Endothelial cell of umbilical vein (primary cell): ENCODE data around the gene LDLRAD4. TPM values are rescaled to one million over a fixed set of nuclear protein-coding genes. Genes with fewer than 3 reads are reported as not detected.

ENCODE experiments used
- BruUV-seq: library from RNA; stranded (reverse); fragments of 400-500 nt; replicated peaks from 2 replicates; lab custom pipeline; 2021; lab: Mats Ljungman, UMichigan
- CTCF ChIA-PET: fragments of 300-600, 350-600 bp; sonication (Branson Sonifier 250); formaldehyde crosslinking; loops from one replicate; lab custom pipeline; 2021; ENCODE audit warnings: antibody characterized with exemption, inconsistent platforms; lab: Charles Lee
- POLR2A ChIA-PET: fragments of 300-600, 350-600 bp; sonication (Branson Sonifier 250); formaldehyde crosslinking; loops from one replicate; lab custom pipeline; 2021; ENCODE audit warnings: antibody characterized with exemption, inconsistent platforms; lab: Charles Lee
- DNase-seq: peaks from one replicate; pipeline ENCODE4 v3.0.0-alpha.2; 2011; ENCODE audit warnings: low read depth, low spot score
- FAIRE-seq: peaks from 2 replicates; lab custom pipeline; 2011; peaks lifted over from hg19 to GRCh38; lab: Jason Lieb, UNC
- H2AFZ ChIP-seq: 2 replicates; pipeline ENCODE4 v1.6.0; 2012; ENCODE audit warnings: low read depth, low read length, control low read depth, inconsistent platforms
- H3K27ac ChIP-seq: 2 replicates; pipeline ENCODE4 v1.5.1; 2011; ENCODE audit warnings: low read depth, mild to moderate bottlenecking, control low read depth, low read length, moderate library complexity; ENCODE audit not compliant: insufficient read depth
- H3K27me3 ChIP-seq, 2 experiments: 2 replicates each; pipeline versions ENCODE4 v1.6.0 to v1.6.1; 2011; ENCODE audit warnings: low read length in 2 of 2, mixed read lengths in 1 of 2; ENCODE audit not compliant: control insufficient read depth in 2 of 2, insufficient read depth in 2 of 2
- H3K36me3 ChIP-seq, 2 experiments: 2 replicates in 1 of 2; 3 replicates in 1 of 2; pipeline ENCODE4 v1.5.1; 2011; ENCODE audit warnings: low read length in 2 of 2, mild to moderate bottlenecking in 1 of 2, moderate library complexity in 1 of 2; ENCODE audit not compliant: control insufficient read depth in 2 of 2, insufficient read depth in 2 of 2; ENCODE audit errors: extremely low read depth in 1 of 2
- H3K4me1 ChIP-seq: 3 replicates; pipeline ENCODE4 v1.5.1; 2011; ENCODE audit warnings: mild to moderate bottlenecking, low read length; ENCODE audit not compliant: control insufficient read depth, insufficient read depth; ENCODE audit errors: extremely low read depth
- H3K4me2 ChIP-seq: 2 replicates; pipeline ENCODE4 v1.6.1; 2011; ENCODE audit warnings: low read length, control low read depth, mixed read lengths; ENCODE audit not compliant: insufficient read depth
- H3K4me3 ChIP-seq, 3 experiments: fragments of 200-600 bp in 1 of 3; sonication (generic), shearing (Covaris generic) in 1 of 3; replicated peaks in 1 of 3; 2 replicates each; pipeline ENCODE4 v1.5.1; 2011 to 2016; ENCODE audit warnings: control low read depth in 3 of 3, low read length in 3 of 3, mild to moderate bottlenecking in 2 of 3, inconsistent platforms in 1 of 3, low read depth in 1 of 3, moderate library complexity in 1 of 3; ENCODE audit not compliant: insufficient read depth in 1 of 3
- H3K79me2 ChIP-seq: 2 replicates; pipeline ENCODE4 v1.6.0; 2012; ENCODE audit warnings: low read length, inconsistent platforms; ENCODE audit not compliant: control insufficient read depth, insufficient read depth
- H3K9ac ChIP-seq: replicated peaks from 2 replicates; pipeline ENCODE3; 2011; ENCODE audit warnings: low read length, control low read depth; ENCODE audit not compliant: insufficient read depth; ENCODE audit errors: extremely low read depth
- H3K9me1 ChIP-seq: replicated peaks from 3 replicates; pipeline ENCODE4 v1.6.0; 2011; ENCODE audit warnings: mild to moderate bottlenecking, low read length; ENCODE audit not compliant: control insufficient read depth, insufficient read depth; ENCODE audit errors: extremely low read depth
- H3K9me3 ChIP-seq: replicated peaks from 2 replicates; pipeline ENCODE4 v1.5.1; 2012; ENCODE audit warnings: low read length, inconsistent platforms; ENCODE audit not compliant: control insufficient read depth, insufficient read depth
- H4K20me1 ChIP-seq: replicated peaks from 2 replicates; pipeline ENCODE3; 2011; ENCODE audit warnings: mild to moderate bottlenecking, low read length; ENCODE audit not compliant: control insufficient read depth, insufficient read depth; ENCODE audit errors: extremely low read depth
- CTCF ChIP-seq, 2 donors: IDR thresholded peaks; 1 replicate in 1 of 2; 2 replicates in 1 of 2; pipeline ENCODE4 v1.5.1; 2011; ENCODE audit warnings: low read length in 2 of 2, mild to moderate bottlenecking in 2 of 2, moderate library complexity in 2 of 2, control low read depth in 1 of 2, inconsistent platforms in 1 of 2, low read depth in 1 of 2; ENCODE audit not compliant: insufficient read depth in 1 of 2; ENCODE audit errors: extremely low read depth in 1 of 2
- EZH2 ChIP-seq: IDR thresholded peaks from 2 replicates; pipeline ENCODE4 v1.6.1; 2012; ENCODE audit warnings: borderline replicate concordance, low read depth, mild to moderate bottlenecking, moderate library complexity, low read length, inconsistent platforms; ENCODE audit not compliant: severe bottlenecking
- FOS ChIP-seq: IDR thresholded peaks from 2 replicates; pipeline ENCODE4 v1.6.1; 2011; ENCODE audit warnings: mild to moderate bottlenecking, low read length, moderate library complexity, borderline replicate concordance; ENCODE audit not compliant: insufficient read depth
- GATA2 ChIP-seq: IDR thresholded peaks from 2 replicates; pipeline ENCODE4 v1.7.0; 2011; ENCODE audit warnings: low read depth, mild to moderate bottlenecking, moderate library complexity, mixed read lengths, low read length; ENCODE audit not compliant: insufficient read length, insufficient read depth
- JUN ChIP-seq: IDR thresholded peaks from 2 replicates; pipeline ENCODE4 v1.6.1; 2011; ENCODE audit warnings: borderline replicate concordance, low read depth; ENCODE audit not compliant: insufficient read length, insufficient read depth
- MAX ChIP-seq: IDR thresholded peaks from 2 replicates; pipeline ENCODE4 v1.6.1; 2011; ENCODE audit not compliant: insufficient read depth, insufficient read length
- MYC ChIP-seq: IDR thresholded peaks from one replicate; pipeline ENCODE4 v1.6.1; 2011; ENCODE audit warnings: mild to moderate bottlenecking, low read depth, low read length
- POLR2A ChIP-seq: IDR thresholded peaks from 2 replicates; pipeline ENCODE4 v1.6.1; 2012; ENCODE audit warnings: low read depth, mild to moderate bottlenecking, control low read depth, low read length
- POLR2AphosphoS5 ChIP-seq: IDR thresholded peaks from 2 replicates; pipeline ENCODE4 v1.6.1; 2012; ENCODE audit warnings: low read depth, mild to moderate bottlenecking, control low read depth, low read length, moderate library complexity; ENCODE audit not compliant: insufficient read depth
- dilution Hi-C: fragments of 300-500 bp; cut with MboI; formaldehyde crosslinking; loops from one replicate; pipeline ENCODE4 v1.15.0; 2019; ENCODE audit warnings: low sequenced_read_pairs; ENCODE audit not compliant: extremely low pct_ligation_motif_present
- intact Hi-C: fragments of 100-400 bp; cut with micrococcal nuclease; formaldehyde crosslinking; loops from one replicate; pipeline ENCODE4 v1.10.0; 2022
- polyA plus RNA-seq, 4 experiments: library from polyadenylated mRNA; depleted of rRNA in 3 of 4; stranded (reverse) in 3 of 4; unstranded in 1 of 4; fragments of >200 nt; gene quantifications; 2 replicates each; pipeline versions ENCODE4 v1.2.1 to v1.2.3, GENCODE V29; 2011 to 2012; ENCODE audit warnings: missing spikeins in 1 of 4
- total RNA-seq: library from RNA; stranded (reverse); gene quantifications from 2 replicates; pipeline ENCODE4 v1.2.3, GENCODE V29; 2021

LDLRAD4 gene
- total and polyA plus RNA-seq, 2 donors (not counting 3 experiments of a cell fraction or from before 2014, with no cell fraction given), result 5.2 to 6.5 TPM

- no peaks in the 10 kb centered on the region for H3K9me1 ChIP-seq
- peaks cover 9 to 11% of the 10 kb centered on the region in 2 experiments for H3K27me3 ChIP-seq
- no peak overlapping the region for H3K4me2 ChIP-seq
- no peak overlapping the region for H2AFZ ChIP-seq
- BruUV-seq, result no TSS peak
- DNase-seq (no peak), FAIRE-seq (peak; percentile 44)
- no peak overlapping the region for H3K27ac ChIP-seq
- no peaks in the 10 kb centered on the region for H4K20me1 ChIP-seq
- ChIA-PET CTCF (no interaction called here), POLR2A (no interaction called here)
- H3K36me3 ChIP-seq, result no peaks in the 10 kb centered on the region
- intact Hi-C loops (no loop called here), dilution Hi-C loops (no loop called here)
- H3K4me1 ChIP-seq, result no peaks in the 10 kb centered on the region
- H3K79me2 ChIP-seq, result no peaks in the 10 kb centered on the region
- no peak for TF ChIP-seq GATA2
- H3K9ac ChIP-seq, result no peak overlapping the region
- H3K9me3 ChIP-seq, result no peaks in the 10 kb centered on the region
- no peak overlapping the region for H3K4me3 ChIP-seq
Observed at GRCh38 chr18:13541621-13542519, 323.3 kb downstream of the LDLRAD4 start.

GRCh38 chr18:13542520-13542847 is 323.9 kb downstream of the LDLRAD4 start:
- DNase-seq, result no peak
- H3K9me3 ChIP-seq, result no peaks in the 10 kb centered on the region
- H3K9ac ChIP-seq, result no peak overlapping the region
- dilution Hi-C loops (no loop called here), intact Hi-C loops (no loop called here)
- no peak overlapping the region for H3K4me2 ChIP-seq
- BruUV-seq, result no TSS peak
- no peak for FAIRE-seq
- H3K9me1 ChIP-seq, result no peaks in the 10 kb centered on the region
- POLR2A ChIA-PET, result no interaction called here
- H3K27ac ChIP-seq, result no peak overlapping the region
- H3K4me3 ChIP-seq, result no peak overlapping the region
- no peak overlapping the region for H2AFZ ChIP-seq
- H3K4me1 ChIP-seq, result no peaks in the 10 kb centered on the region
- H3K27me3 ChIP-seq, result peaks cover 9 to 11% of the 10 kb centered on the region in 2 experiments
- no peaks in the 10 kb centered on the region for H3K36me3 ChIP-seq
- TF ChIP-seq GATA2 (no peak), FOS (no peak), EZH2 (no peak), MYC (no peak), CTCF (IDR thresholded peaks at IDR 0.05; ENCODE audit: extremely low read depth in 1 of 2, insufficient read depth in 1 of 2, low read depth in 1 of 2, low read length in 2 of 2) (no peak), POLR2AphosphoS5 (no peak), POLR2A (no peak), MAX (no peak), JUN (no peak)
- CTCF ChIA-PET, result no interaction called here
- no peaks in the 10 kb centered on the region for H3K79me2 ChIP-seq
- H4K20me1 ChIP-seq, result no peaks in the 10 kb centered on the region
